GM19351 (cell line): ENCODE measurements around the gene CTNND2.
"Not testable (repeated sequence)": the region's sequence is repeated elsewhere in the genome, so short reads cannot be mapped to it uniquely, and the experiment has no call there.

Source experiments
- ATAC-seq: cut with Tn5 transposase; IDR thresholded peaks from one replicate; pipeline ENCODE4 v1.9.1; 2021; ENCODE audit warnings: mild to moderate bottlenecking, moderate library complexity; ENCODE audit not compliant: unreplicated experiment

The CTNND2 gene

GRCh38 chr5:11482011-11482410 is 422.2 kb downstream of the CTNND2 start:
- ATAC-seq = no peak

- no peak for ATAC-seq
Measured at GRCh38 chr5:11477786-11478185, 426.5 kb downstream of the CTNND2 start.

- ATAC-seq = no peak
Measured at GRCh38 chr5:11476866-11477265, 427.4 kb downstream of the CTNND2 start.

GRCh38 chr5:11468334-11469039 is 435.8 kb downstream of the CTNND2 start:
- ATAC-seq = no peak

GRCh38 chr5:11467588-11467987 is 436.7 kb downstream of the CTNND2 start:
- ATAC-seq = no peak

- ATAC-seq = no peak
Measured at GRCh38 chr5:11459716-11460115, 444.5 kb downstream of the CTNND2 start.

- no peak for ATAC-seq
Measured at GRCh38 chr5:11455505-11455904, 448.7 kb downstream of the CTNND2 start.

GRCh38 chr5:11452852-11453251 is 451.4 kb downstream of the CTNND2 start:
- no peak for ATAC-seq

- no peak for ATAC-seq
Measured at GRCh38 chr5:11449966-11450365, 454.3 kb downstream of the CTNND2 start.

- no peak for ATAC-seq
Measured at GRCh38 chr5:11449217-11449616, 455.0 kb downstream of the CTNND2 start.

GRCh38 chr5:11443831-11444230 is 460.4 kb downstream of the CTNND2 start:
- no peak for ATAC-seq

GRCh38 chr5:11432116-11432515 is 472.1 kb downstream of the CTNND2 start:
- no peak for ATAC-seq

- ATAC-seq = no peak
Measured at GRCh38 chr5:11429254-11429653, 475.0 kb downstream of the CTNND2 start.

GRCh38 chr5:11427569-11427968 is 476.7 kb downstream of the CTNND2 start:
- no peak for ATAC-seq

- ATAC-seq = no peak
Measured at GRCh38 chr5:11426442-11426841, 477.8 kb downstream of the CTNND2 start.

- ATAC-seq = no peak
Measured at GRCh38 chr5:11422342-11422741, 481.9 kb downstream of the CTNND2 start.

GRCh38 chr5:11420969-11421368 is 483.3 kb downstream of the CTNND2 start:
- ATAC-seq = no peak

GRCh38 chr5:11415751-11416150 is 488.5 kb downstream of the CTNND2 start:
- ATAC-seq = no peak

GRCh38 chr5:11414732-11415131 is 489.5 kb downstream of the CTNND2 start:
- not testable (repeated sequence) for ATAC-seq

- no peak for ATAC-seq
Measured at GRCh38 chr5:11411621-11412020, 492.6 kb downstream of the CTNND2 start.

GRCh38 chr5:11407556-11408145 is 496.6 kb downstream of the CTNND2 start:
- no peak for ATAC-seq

GRCh38 chr5:11400316-11400715 is 503.9 kb downstream of the CTNND2 start:
- ATAC-seq = no peak

- no peak for ATAC-seq
Measured at GRCh38 chr5:11398728-11399127, 505.5 kb downstream of the CTNND2 start.
